Loucy (cell line): ENCODE results near the gene ABHD14A.

Source experiments
- EZH2phosphoT487 ChIP-seq: fragments of 200-600 bp; IDR thresholded peaks from 2 replicates; pipeline ENCODE4 v1.6.1; 2018; ENCODE audit warnings: antibody characterized with exemption, mild to moderate bottlenecking, moderate library complexity, borderline replicate concordance
- TF ChIP-seq, protein P1 (sequence below): fragments of 200-600 bp; sonication (generic); conservative IDR thresholded peaks from 2 replicates; pipeline ENCODE4 v1.5.1; 2014; ENCODE audit warnings: mild to moderate bottlenecking, antibody characterized with exemption, low read length

DNA sequence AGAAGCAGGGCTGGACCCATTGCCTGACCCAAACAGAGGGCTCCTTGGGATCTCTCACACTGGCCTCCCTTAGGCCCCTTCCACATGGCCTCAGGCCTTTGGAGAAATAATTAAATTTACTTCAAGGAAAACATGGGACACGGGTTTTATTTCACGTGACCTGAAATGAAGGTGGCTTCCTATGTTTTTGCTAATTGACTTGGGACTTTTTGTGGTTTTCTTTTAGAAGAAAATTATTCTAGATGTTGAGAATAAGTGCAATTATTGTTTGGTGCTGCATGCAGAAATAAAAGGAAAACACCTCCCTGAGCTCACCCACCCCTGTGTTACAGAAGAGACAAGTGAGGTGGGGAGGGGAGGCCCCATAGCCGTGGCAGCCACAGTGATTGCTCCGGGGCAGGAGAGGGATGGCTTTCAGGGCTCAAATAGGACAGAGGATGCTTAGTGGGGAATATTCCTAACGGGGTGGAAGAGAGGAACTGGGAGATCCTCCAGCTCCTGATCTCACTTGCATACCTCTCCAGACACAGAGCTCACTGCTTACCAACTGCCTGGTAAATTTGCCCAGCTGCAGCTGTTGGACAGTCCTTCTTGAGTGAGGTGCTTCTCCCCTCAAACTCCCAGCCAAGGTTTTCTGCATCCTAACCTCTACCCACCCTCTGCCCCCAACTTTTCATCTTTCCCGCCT, 50.0 kb downstream of the ABHD14A start:
- TF ChIP-seq, protein P1, sequence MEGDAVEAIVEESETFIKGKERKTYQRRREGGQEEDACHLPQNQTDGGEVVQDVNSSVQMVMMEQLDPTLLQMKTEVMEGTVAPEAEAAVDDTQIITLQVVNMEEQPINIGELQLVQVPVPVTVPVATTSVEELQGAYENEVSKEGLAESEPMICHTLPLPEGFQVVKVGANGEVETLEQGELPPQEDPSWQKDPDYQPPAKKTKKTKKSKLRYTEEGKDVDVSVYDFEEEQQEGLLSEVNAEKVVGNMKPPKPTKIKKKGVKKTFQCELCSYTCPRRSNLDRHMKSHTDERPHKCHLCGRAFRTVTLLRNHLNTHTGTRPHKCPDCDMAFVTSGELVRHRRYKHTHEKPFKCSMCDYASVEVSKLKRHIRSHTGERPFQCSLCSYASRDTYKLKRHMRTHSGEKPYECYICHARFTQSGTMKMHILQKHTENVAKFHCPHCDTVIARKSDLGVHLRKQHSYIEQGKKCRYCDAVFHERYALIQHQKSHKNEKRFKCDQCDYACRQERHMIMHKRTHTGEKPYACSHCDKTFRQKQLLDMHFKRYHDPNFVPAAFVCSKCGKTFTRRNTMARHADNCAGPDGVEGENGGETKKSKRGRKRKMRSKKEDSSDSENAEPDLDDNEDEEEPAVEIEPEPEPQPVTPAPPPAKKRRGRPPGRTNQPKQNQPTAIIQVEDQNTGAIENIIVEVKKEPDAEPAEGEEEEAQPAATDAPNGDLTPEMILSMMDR = no peak
- TF ChIP-seq EZH2phosphoT487 = no peak
